Tibial artery (tissue), 4 donors: ENCODE results near the gene GRID2IP.

Experiments used
- DNase-seq, 2 donors: peaks; one replicate each; pipeline ENCODE4 v3.0.0-alpha.2; 2019
- H3K27ac ChIP-seq, 2 donors: fragments of 200-600 bp; sonication (generic) in 1 of 2; 1 replicate in 1 of 2; 2 replicates in 1 of 2; pipeline ENCODE4 v1.5.1; 2018 to 2019; ENCODE audit warnings: mild to moderate bottlenecking in 1 of 2
- H3K27me3 ChIP-seq, 2 donors: fragments of 200-600 bp; sonication (generic) in 1 of 2; one replicate each; pipeline versions ENCODE4 v1.5.1 to v1.6.0; 2016 to 2019
- H3K36me3 ChIP-seq, 3 donors: fragments of 200-600 bp; sonication (generic) in 2 of 3; one replicate each; pipeline ENCODE4 v1.5.1; 2016 to 2019; ENCODE audit warnings: mild to moderate bottlenecking in 2 of 3
- H3K4me1 ChIP-seq, 4 donors: fragments of 200-600 bp; sonication (generic) in 2 of 4; 1 replicate in 3 of 4; 2 replicates in 1 of 4; pipeline ENCODE4 v1.5.1; 2016 to 2019
- H3K4me3 ChIP-seq, 2 donors: fragments of 200-600 bp; sonication (generic) in 1 of 2; 1 replicate in 1 of 2; 2 replicates in 1 of 2; pipeline ENCODE4 v1.5.1; 2018 to 2019; ENCODE audit warnings: mild to moderate bottlenecking in 2 of 2
- H3K9me3 ChIP-seq, 3 donors: fragments of 200-600 bp; sonication (generic) in 1 of 3; one replicate each; pipeline ENCODE4 v1.5.1; 2016 to 2019
- CTCF ChIP-seq, 2 experiments: fragments of 200-600 bp in 1 of 2; fragments of 450-650 bp in 1 of 2; IDR thresholded peaks; one replicate each; pipeline ENCODE4 v1.5.1; 2017 to 2019; ENCODE audit warnings: antibody characterized with exemption in 2 of 2, mild to moderate bottlenecking in 1 of 2, moderate library complexity in 1 of 2
- intact Hi-C: fragments of 100-400 bp; cut with DNase I; formaldehyde crosslinking; loops from one replicate; pipeline ENCODE4 v1.15.0; 2023; ENCODE audit warnings: low total_unique reads

GRID2IP gene

DNA sequence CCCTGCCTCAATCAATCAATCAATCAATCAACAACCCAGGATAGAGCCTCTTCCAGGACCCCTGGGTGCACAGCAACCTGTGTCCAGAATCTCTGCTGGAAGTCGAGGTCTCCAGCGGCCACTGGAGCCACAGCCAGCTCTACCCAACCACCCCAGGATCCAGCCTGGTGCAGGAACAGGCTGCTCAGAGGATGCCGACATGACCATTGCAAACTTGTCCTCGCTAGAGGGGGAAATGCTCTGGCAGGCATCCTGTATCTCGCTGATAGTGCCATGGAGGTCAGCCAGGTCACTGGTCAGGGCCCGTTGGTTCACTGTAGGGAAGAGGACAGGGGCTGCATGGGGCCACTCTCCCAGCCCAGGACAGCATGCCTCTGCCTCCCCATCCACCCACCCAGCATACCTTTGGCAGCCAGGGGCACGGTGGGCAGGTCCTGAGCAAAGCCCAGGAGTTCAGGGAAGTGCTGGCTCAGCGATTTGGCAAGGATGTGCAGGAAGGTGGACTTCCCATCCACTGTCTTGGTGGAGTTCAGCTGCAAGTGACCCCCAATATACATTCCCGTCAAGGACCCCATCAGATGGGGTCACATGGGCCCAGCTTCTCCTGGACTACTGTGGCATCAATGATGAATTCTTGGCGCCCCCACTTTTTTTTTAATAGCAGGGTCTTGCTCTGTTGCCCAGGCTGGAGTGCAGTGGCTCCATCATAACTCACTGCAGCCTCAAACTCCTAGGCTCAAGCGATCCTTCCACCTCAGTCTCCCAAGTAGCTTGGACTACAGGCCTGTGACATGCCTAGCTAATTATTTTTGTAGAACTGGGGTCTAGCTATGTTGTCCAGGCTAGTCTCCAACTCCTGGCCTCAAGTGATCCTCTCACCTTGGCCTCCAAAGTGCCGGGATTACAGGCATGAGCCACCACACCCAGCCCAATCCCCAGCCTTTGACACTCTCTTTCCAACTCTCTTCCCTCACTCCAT lies 49.4 kb downstream of the GRID2IP start:
- TF ChIP-seq CTCF (IDR thresholded peaks at IDR 0.05) = no peak

DNA sequence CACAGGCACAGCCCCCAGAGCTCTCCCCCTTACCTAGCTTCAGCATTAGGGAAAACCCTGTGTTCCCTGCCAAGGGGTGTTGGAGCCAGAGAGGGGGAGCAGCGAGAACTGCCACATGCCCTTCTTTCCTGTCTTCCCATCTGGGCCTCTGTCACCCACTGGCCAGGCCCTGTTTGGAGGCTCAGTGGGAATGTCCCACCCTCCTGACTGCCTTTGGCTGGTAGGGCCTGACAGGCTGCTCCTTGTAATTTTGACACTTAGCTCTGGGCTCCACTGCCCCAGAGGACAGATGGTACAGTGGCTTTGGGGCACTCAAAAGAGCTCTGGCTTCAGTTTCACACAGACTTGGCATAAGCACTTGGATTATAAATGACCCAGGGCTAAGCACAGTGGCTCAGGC lies 50.6 kb downstream of the GRID2IP start:
- Histone ChIP-seq H3K9me3 (no peaks in the 10 kb centered on the region), H3K27ac (no peak overlapping the region), H3K36me3 (no peaks in the 10 kb centered on the region), H3K27me3 (no peaks in the 10 kb centered on the region), H3K4me3 (no peak overlapping the region), H3K4me1 (peaks cover 0 to 18% (median 13%) of the 10 kb centered on the region in 4 donors)
- DNase-seq = no peak
- no peak for TF ChIP-seq CTCF (IDR thresholded peaks at IDR 0.05)
- intact Hi-C loops = no loop called here

More for the DNA sequence above, 49.4 kb downstream of the GRID2IP start:
- intact Hi-C loops = no loop called here
- no peak overlapping the region for H3K4me3 ChIP-seq
- peaks cover 0 to 2% of the 10 kb centered on the region in 2 donors for H3K27me3 ChIP-seq
- DNase-seq = no peak
- H3K9me3 ChIP-seq = no peaks in the 10 kb centered on the region
- H3K4me1 ChIP-seq = peaks cover 0 to 18% (median 13%) of the 10 kb centered on the region in 4 donors
- no peak overlapping the region for H3K27ac ChIP-seq
- H3K36me3 ChIP-seq = no peaks in the 10 kb centered on the region

- no peak overlapping the region for H3K4me3 ChIP-seq
- intact Hi-C loops = no loop called here
- no peak overlapping the region for H3K27ac ChIP-seq
- H3K36me3 ChIP-seq = no peaks in the 10 kb centered on the region
- H3K27me3 ChIP-seq = no peaks in the 10 kb centered on the region
- no peak for DNase-seq
- peaks cover 0 to 5% (median 1%) of the 10 kb centered on the region in 4 donors for H3K4me1 ChIP-seq
- TF ChIP-seq CTCF (IDR thresholded peaks at IDR 0.05) = no peak
- no peaks in the 10 kb centered on the region for H3K9me3 ChIP-seq
Observed at GRCh38 chr7:6497994-6498393, 53.3 kb downstream of the GRID2IP start.

GRCh38 chr7:6497637-6497905 lies 53.7 kb downstream of the GRID2IP start:
- Histone ChIP-seq H3K27me3 (no peaks in the 10 kb centered on the region), H3K36me3 (no peaks in the 10 kb centered on the region), H3K9me3 (no peaks in the 10 kb centered on the region), H3K27ac (no peak overlapping the region), H3K4me3 (no peak overlapping the region), H3K4me1 (peaks cover 0 to under 1% (median 0%) of the 10 kb centered on the region in 4 donors)
- no peak for TF ChIP-seq CTCF (IDR thresholded peaks at IDR 0.05)
- no peak for DNase-seq
- intact Hi-C loops = no loop called here

DNA sequence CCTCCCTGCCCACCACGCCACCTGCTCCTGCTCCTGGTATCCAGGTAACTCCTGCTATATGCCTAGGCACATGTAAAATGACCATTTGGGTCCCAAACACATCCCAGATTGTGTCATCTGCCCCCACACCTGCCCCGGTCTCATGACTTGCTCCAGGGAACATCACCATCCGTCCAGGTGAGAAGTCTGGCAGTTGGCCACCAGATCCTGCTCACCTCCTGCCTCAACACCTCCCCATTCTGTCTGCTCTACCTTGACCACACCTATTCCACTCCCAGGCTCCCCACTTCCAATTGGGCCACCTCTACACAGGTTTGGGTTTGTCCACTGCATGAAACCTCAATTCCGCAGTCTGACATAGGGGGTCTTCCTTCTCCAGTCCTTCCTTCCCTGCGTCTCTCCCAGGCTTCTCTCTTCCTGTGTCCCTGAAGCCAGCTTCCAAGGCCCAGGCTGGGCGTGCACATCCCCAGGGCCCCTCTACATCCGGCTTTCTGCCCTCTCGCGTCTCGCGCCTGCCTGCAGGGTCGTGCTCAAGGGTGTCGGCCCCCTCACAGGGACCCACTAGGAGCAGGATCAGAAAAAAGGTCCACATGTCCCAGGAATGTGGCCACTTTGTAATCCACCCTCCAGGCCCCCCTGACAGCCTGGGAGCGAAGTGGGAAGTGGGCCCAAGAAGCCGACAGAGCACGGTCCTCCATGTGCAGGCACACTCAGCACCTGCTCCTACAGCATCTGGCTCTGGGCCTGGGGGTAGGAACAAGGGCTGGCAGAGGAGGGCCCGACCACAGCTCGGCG lies 54.2 kb downstream of the GRID2IP start:
- Histone ChIP-seq H3K36me3 (no peaks in the 10 kb centered on the region), H3K4me1 (no peaks in the 10 kb centered on the region), H3K4me3 (no peak overlapping the region), H3K9me3 (no peaks in the 10 kb centered on the region), H3K27me3 (no peaks in the 10 kb centered on the region), H3K27ac (no peak overlapping the region)
- intact Hi-C loops = no loop called here
- no peak for TF ChIP-seq CTCF (IDR thresholded peaks at IDR 0.05)
- no peak for DNase-seq
